ENCODE measurements around the gene RALGPS1.

DNA sequence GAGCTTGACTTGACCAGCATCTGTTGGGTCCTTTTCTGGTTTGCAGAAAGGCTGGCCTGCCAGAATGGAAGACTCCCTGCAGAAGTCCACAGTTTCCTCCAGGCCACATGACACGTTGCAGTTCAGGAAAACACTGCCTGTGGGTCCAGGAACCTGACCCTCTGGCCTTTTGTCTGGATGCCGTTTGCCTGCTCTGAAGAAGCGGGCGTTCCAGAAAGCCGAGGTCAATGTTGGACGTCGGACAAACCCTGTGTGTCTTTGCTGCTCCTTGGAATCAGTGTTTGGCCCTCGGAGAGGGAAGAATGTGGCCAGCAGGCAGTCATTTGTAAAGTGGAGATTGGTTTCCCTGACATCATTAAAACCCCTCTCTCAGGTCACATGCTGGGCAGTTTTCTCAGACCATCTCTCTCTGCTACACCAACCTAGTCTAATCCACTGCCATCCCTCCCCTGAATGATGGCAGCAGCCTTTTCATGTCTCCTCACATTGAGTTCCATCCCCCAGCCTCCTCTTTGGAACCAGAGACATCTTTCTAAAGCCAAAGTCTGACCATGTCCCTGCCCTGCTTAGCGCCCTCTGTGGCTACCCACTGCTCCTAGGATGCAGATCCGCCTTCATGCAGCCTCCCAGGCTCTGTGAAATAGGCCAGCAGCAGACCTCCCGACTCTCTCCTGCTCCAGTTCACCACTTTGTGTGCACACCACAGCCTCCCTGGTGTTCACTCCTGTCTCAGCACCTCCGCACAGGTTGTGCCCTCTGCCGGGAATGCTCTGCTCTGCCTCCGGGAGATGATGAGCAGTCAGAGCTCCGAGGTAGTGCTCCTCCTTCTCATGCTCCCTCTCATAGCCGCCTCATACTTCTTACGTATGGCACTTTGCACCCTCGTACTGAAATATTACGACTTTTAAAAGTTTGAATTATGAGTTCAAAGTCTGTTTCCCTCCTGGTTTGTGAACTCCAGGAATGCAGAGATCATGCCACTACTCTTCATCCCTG, 75.6 kb downstream of the RALGPS1 start:
- no peak for TF ChIP-seq EP300 (IDR thresholded peaks at IDR 0.05; ENCODE audit: borderline replicate concordance in 1 of 2, low read depth in 2 of 2, low read length in 2 of 2)
- TF ChIP-seq, protein P1, sequence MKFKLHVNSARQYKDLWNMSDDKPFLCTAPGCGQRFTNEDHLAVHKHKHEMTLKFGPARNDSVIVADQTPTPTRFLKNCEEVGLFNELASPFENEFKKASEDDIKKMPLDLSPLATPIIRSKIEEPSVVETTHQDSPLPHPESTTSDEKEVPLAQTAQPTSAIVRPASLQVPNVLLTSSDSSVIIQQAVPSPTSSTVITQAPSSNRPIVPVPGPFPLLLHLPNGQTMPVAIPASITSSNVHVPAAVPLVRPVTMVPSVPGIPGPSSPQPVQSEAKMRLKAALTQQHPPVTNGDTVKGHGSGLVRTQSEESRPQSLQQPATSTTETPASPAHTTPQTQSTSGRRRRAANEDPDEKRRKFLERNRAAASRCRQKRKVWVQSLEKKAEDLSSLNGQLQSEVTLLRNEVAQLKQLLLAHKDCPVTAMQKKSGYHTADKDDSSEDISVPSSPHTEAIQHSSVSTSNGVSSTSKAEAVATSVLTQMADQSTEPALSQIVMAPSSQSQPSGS (IDR thresholded peaks at IDR 0.05; ENCODE audit: low read length) = no peak

Data from H1 (cell line).